Measurements from ENCODE around the gene PMPCA. TPM values are rescaled to one million over a fixed set of nuclear protein-coding genes. Genes with fewer than 3 reads are reported as not detected.
A peak's percentile ranks its signal among the peaks of the same experiment; 100 is the strongest.

The PMPCA gene
- total RNA-seq, 3 donors from 2014 or later (not counting 1 experiment from before 2014, with no cell fraction given) = 78.3 to 84.8 (median 79.3) TPM

DNA sequence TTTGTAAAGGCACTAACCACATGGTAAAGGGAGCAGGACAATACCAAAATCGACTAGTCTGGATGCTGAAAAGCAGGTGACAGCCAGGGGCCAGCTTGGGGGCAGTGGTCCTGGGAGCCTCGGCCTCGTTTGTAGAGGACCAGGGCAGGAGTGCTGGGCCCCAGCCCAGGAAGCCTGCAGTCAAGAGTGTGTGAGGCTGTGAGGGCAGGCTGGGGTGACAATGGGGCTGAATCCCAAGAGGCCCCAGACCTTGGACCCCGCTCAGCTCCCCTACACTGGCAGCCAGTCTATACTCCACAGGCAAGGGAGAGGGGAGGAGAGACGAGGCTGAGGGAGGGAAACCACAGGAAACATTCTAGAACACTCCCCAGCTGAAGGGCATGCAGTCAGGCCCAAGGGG lies 31.8 kb downstream of the PMPCA start:
- Mint-ChIP-seq H3K4me3 (no peak overlapping the region), H3K27ac (peak overlapping the region in 1 of 2 donors; percentile 36), H3K36me3 (peaks cover 16% of the 10 kb centered on the region), H3K4me1 (peaks cover 3 to 14% of the 10 kb centered on the region in 2 donors), H3K9me3 (no peaks in the 10 kb centered on the region), H3K27me3 (ENCODE audit: low read depth in 2 of 2) (no peaks in the 10 kb centered on the region)
- TF ChIP-seq, protein P1, sequence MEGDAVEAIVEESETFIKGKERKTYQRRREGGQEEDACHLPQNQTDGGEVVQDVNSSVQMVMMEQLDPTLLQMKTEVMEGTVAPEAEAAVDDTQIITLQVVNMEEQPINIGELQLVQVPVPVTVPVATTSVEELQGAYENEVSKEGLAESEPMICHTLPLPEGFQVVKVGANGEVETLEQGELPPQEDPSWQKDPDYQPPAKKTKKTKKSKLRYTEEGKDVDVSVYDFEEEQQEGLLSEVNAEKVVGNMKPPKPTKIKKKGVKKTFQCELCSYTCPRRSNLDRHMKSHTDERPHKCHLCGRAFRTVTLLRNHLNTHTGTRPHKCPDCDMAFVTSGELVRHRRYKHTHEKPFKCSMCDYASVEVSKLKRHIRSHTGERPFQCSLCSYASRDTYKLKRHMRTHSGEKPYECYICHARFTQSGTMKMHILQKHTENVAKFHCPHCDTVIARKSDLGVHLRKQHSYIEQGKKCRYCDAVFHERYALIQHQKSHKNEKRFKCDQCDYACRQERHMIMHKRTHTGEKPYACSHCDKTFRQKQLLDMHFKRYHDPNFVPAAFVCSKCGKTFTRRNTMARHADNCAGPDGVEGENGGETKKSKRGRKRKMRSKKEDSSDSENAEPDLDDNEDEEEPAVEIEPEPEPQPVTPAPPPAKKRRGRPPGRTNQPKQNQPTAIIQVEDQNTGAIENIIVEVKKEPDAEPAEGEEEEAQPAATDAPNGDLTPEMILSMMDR (IDR thresholded peaks at IDR 0.05) = no peak
- 97% methylated on average over 3 of the region's 5 CpGs for WGBS (ENCODE audit: insufficient coverage)
- Histone ChIP-seq H3K27ac (ENCODE audit: low read length) (no peak overlapping the region), H3K4me1 (ENCODE audit: control insufficient read depth, insufficient read depth, low read length) (peaks cover 21% of the 10 kb centered on the region), H3K36me3 (ENCODE audit: control insufficient read depth, insufficient read depth, low read length) (peaks cover 51% of the 10 kb centered on the region), H3K27me3 (ENCODE audit: control insufficient read depth, insufficient read depth, low read length) (no peaks in the 10 kb centered on the region), H3K4me3 (ENCODE audit: low read length) (no peak overlapping the region), H3K9me3 (ENCODE audit: control insufficient read depth, insufficient read depth, low read length) (no peaks in the 10 kb centered on the region)
- DNase-seq (no peak), ATAC-seq (no peak)
- intact Hi-C loops (cut with micrococcal nuclease) = no loop called here

DNA sequence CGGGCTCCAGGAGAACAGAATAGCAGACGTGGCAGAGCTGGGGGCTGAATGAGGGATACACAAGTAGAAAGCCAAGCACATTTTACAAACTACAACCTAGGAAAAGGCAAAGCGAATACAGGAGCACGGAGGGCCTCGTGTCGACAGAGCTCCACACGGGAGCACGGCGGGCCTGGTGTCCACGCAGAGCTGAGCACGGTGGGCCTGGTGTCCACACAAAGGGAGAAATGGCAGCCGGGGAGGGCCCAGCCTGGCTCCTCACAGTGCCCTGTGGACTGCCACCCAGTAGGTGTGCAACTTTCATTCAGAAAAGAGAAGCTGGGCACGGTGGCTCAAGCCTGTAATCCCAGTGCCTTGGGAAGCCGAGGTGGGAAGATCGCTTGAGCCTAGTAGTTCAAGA lies 32.6 kb downstream of the PMPCA start:
- Mint-ChIP-seq H3K4me3 (no peak overlapping the region), H3K27me3 (ENCODE audit: low read depth in 2 of 2) (no peaks in the 10 kb centered on the region), H3K36me3 (peaks cover 21% of the 10 kb centered on the region), H3K27ac (peak overlapping the region in 1 of 2 donors; percentile 36), H3K9me3 (no peaks in the 10 kb centered on the region), H3K4me1 (peaks cover 0 to 6% of the 10 kb centered on the region in 2 donors)
- no peak overlapping the region for H3K27ac ChIP-seq (ENCODE audit: low read length)
- no peak for ATAC-seq
- peaks cover 13% of the 10 kb centered on the region for H3K4me1 ChIP-seq (ENCODE audit: control insufficient read depth, insufficient read depth, low read length)
- intact Hi-C loops (cut with micrococcal nuclease) = no loop called here
- H3K36me3 ChIP-seq (ENCODE audit: control insufficient read depth, insufficient read depth, low read length) = peaks cover 60% of the 10 kb centered on the region
- TF ChIP-seq, protein P1 (IDR thresholded peaks at IDR 0.05) = no peak
- H3K9me3 ChIP-seq (ENCODE audit: control insufficient read depth, insufficient read depth, low read length) = no peaks in the 10 kb centered on the region
- H3K4me3 ChIP-seq (ENCODE audit: low read length) = no peak overlapping the region
- DNase-seq = no peak
- H3K27me3 ChIP-seq (ENCODE audit: control insufficient read depth, insufficient read depth, low read length) = no peaks in the 10 kb centered on the region
- 98% methylated on average over 14 of the region's 15 CpGs for WGBS (ENCODE audit: insufficient coverage)

DNA sequence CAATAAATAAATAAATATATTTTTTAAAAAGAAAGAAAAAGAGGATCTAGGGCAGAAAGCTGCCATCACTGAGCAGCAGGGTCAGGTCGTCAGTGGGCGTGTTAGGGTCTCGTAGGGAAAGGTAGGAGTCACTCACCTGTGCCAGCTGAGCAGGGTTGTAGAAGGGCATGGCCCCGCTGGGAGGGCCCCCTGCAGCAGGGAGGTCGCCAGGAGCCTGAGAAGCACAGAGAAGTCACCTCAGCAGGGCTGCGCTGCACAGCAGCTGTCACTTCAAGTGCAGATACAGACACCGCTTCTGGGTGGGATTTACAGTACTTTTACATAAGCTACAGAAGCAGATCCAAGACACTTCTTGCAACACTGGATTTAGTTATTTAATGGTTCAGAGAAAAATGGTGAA lies 33.2 kb downstream of the PMPCA start:
- 95% methylated on average over 7 of the region's 7 CpGs for WGBS (ENCODE audit: insufficient coverage)
- Mint-ChIP-seq H3K27ac (no peak overlapping the region), H3K4me3 (peak overlapping the region; percentile 4), H3K9me3 (no peaks in the 10 kb centered on the region), H3K36me3 (peaks cover 22% of the 10 kb centered on the region), H3K27me3 (ENCODE audit: low read depth in 2 of 2) (no peaks in the 10 kb centered on the region), H3K4me1 (peaks cover 0 to under 1% of the 10 kb centered on the region in 2 donors)
- H3K4me1 ChIP-seq (ENCODE audit: control insufficient read depth, insufficient read depth, low read length) = peaks cover 8% of the 10 kb centered on the region
- no peak overlapping the region for H3K4me3 ChIP-seq (ENCODE audit: low read length)
- intact Hi-C loops (cut with micrococcal nuclease) = no loop called here
- no peak for DNase-seq
- TF ChIP-seq, protein P1 (IDR thresholded peaks at IDR 0.05) = no peak
- H3K9me3 ChIP-seq (ENCODE audit: control insufficient read depth, insufficient read depth, low read length) = no peaks in the 10 kb centered on the region
- H3K36me3 ChIP-seq (ENCODE audit: control insufficient read depth, insufficient read depth, low read length) = peaks cover 64% of the 10 kb centered on the region
- H3K27ac ChIP-seq (ENCODE audit: low read length) = no peak overlapping the region
- ATAC-seq = no peak
- no peaks in the 10 kb centered on the region for H3K27me3 ChIP-seq (ENCODE audit: control insufficient read depth, insufficient read depth, low read length)

DNA sequence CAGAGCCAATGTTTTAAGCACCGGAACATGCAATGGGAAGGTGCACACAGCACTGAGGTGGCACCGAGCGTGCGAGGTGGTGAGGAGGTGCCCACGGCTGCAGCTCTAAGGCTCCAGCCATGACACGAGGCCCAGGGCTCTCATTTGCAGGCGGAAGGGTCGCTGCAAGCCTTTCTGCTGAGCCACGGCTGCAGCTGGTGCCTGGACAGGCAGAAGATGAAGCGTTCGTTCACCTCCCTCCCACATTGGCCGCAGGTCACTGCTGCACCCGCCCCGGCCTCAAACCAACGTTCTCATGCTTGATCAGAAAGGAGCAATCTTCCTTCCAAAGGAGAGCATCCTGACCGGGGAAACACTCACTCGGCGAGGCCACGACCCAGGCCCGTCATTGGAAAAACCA lies 33.6 kb downstream of the PMPCA start:
- Histone ChIP-seq H3K27me3 (ENCODE audit: control insufficient read depth, insufficient read depth, low read length) (no peaks in the 10 kb centered on the region), H3K36me3 (ENCODE audit: control insufficient read depth, insufficient read depth, low read length) (peaks cover 68% of the 10 kb centered on the region), H3K9me3 (ENCODE audit: control insufficient read depth, insufficient read depth, low read length) (no peaks in the 10 kb centered on the region), H3K27ac (ENCODE audit: low read length) (no peak overlapping the region), H3K4me1 (ENCODE audit: control insufficient read depth, insufficient read depth, low read length) (peaks cover 5% of the 10 kb centered on the region), H3K4me3 (ENCODE audit: low read length) (no peak overlapping the region)
- ATAC-seq (no peak), DNase-seq (no peak)
- H3K36me3 Mint-ChIP-seq = peaks cover 22% of the 10 kb centered on the region
- WGBS (ENCODE audit: insufficient coverage) = 97% methylated on average over 20 of the region's 20 CpGs
- H3K27me3 Mint-ChIP-seq (ENCODE audit: low read depth in 2 of 2) = no peaks in the 10 kb centered on the region
- no peak overlapping the region for H3K27ac Mint-ChIP-seq
- H3K4me3 Mint-ChIP-seq = no peak overlapping the region
- H3K4me1 Mint-ChIP-seq = no peaks in the 10 kb centered on the region
- no peaks in the 10 kb centered on the region for H3K9me3 Mint-ChIP-seq
- intact Hi-C loops (cut with micrococcal nuclease) = no loop called here
- TF ChIP-seq, protein P1 (IDR thresholded peaks at IDR 0.05) = no peak

All from natural killer cell (primary cell).